Endothelial cell of umbilical vein (primary cell): Measurements from ENCODE around the gene EXD3. TPM values are rescaled to one million over a fixed set of nuclear protein-coding genes. Genes with fewer than 3 reads are reported as not detected.
A peak's percentile ranks its signal among the peaks of the same experiment; 100 is the strongest.

Experiments used
- BruUV-seq: library from RNA; stranded (reverse); fragments of 400-500 nt; replicated peaks from 2 replicates; lab custom pipeline; 2021; lab: Mats Ljungman, UMichigan
- CTCF ChIA-PET: fragments of 300-600, 350-600 bp; sonication (Branson Sonifier 250); formaldehyde crosslinking; loops from one replicate; lab custom pipeline; 2021; ENCODE audit warnings: antibody characterized with exemption, inconsistent platforms; lab: Charles Lee
- POLR2A ChIA-PET: fragments of 300-600, 350-600 bp; sonication (Branson Sonifier 250); formaldehyde crosslinking; loops from one replicate; lab custom pipeline; 2021; ENCODE audit warnings: antibody characterized with exemption, inconsistent platforms; lab: Charles Lee
- DNase-seq: peaks from one replicate; pipeline ENCODE4 v3.0.0-alpha.2; 2011; ENCODE audit warnings: low read depth, low spot score
- FAIRE-seq: peaks from 2 replicates; lab custom pipeline; 2011; peaks lifted over from hg19 to GRCh38; lab: Jason Lieb, UNC
- H2AFZ ChIP-seq: 2 replicates; pipeline ENCODE4 v1.6.0; 2012; ENCODE audit warnings: low read depth, low read length, control low read depth, inconsistent platforms
- H3K27ac ChIP-seq: 2 replicates; pipeline ENCODE4 v1.5.1; 2011; ENCODE audit warnings: low read depth, mild to moderate bottlenecking, control low read depth, low read length, moderate library complexity; ENCODE audit not compliant: insufficient read depth
- H3K27me3 ChIP-seq, 2 experiments: 2 replicates each; pipeline versions ENCODE4 v1.6.0 to v1.6.1; 2011; ENCODE audit warnings: low read length in 2 of 2, mixed read lengths in 1 of 2; ENCODE audit not compliant: control insufficient read depth in 2 of 2, insufficient read depth in 2 of 2
- H3K36me3 ChIP-seq, 2 experiments: 2 replicates in 1 of 2; 3 replicates in 1 of 2; pipeline ENCODE4 v1.5.1; 2011; ENCODE audit warnings: low read length in 2 of 2, mild to moderate bottlenecking in 1 of 2, moderate library complexity in 1 of 2; ENCODE audit not compliant: control insufficient read depth in 2 of 2, insufficient read depth in 2 of 2; ENCODE audit errors: extremely low read depth in 1 of 2
- H3K4me1 ChIP-seq: 3 replicates; pipeline ENCODE4 v1.5.1; 2011; ENCODE audit warnings: mild to moderate bottlenecking, low read length; ENCODE audit not compliant: control insufficient read depth, insufficient read depth; ENCODE audit errors: extremely low read depth
- H3K4me2 ChIP-seq: 2 replicates; pipeline ENCODE4 v1.6.1; 2011; ENCODE audit warnings: low read length, control low read depth, mixed read lengths; ENCODE audit not compliant: insufficient read depth
- H3K4me3 ChIP-seq, 3 experiments: fragments of 200-600 bp in 1 of 3; sonication (generic), shearing (Covaris generic) in 1 of 3; replicated peaks in 1 of 3; 2 replicates each; pipeline ENCODE4 v1.5.1; 2011 to 2016; ENCODE audit warnings: control low read depth in 3 of 3, low read length in 3 of 3, mild to moderate bottlenecking in 2 of 3, inconsistent platforms in 1 of 3, low read depth in 1 of 3, moderate library complexity in 1 of 3; ENCODE audit not compliant: insufficient read depth in 1 of 3
- H3K79me2 ChIP-seq: 2 replicates; pipeline ENCODE4 v1.6.0; 2012; ENCODE audit warnings: low read length, inconsistent platforms; ENCODE audit not compliant: control insufficient read depth, insufficient read depth
- H3K9ac ChIP-seq: replicated peaks from 2 replicates; pipeline ENCODE3; 2011; ENCODE audit warnings: low read length, control low read depth; ENCODE audit not compliant: insufficient read depth; ENCODE audit errors: extremely low read depth
- H3K9me1 ChIP-seq: replicated peaks from 3 replicates; pipeline ENCODE4 v1.6.0; 2011; ENCODE audit warnings: mild to moderate bottlenecking, low read length; ENCODE audit not compliant: control insufficient read depth, insufficient read depth; ENCODE audit errors: extremely low read depth
- H3K9me3 ChIP-seq: replicated peaks from 2 replicates; pipeline ENCODE4 v1.5.1; 2012; ENCODE audit warnings: low read length, inconsistent platforms; ENCODE audit not compliant: control insufficient read depth, insufficient read depth
- H4K20me1 ChIP-seq: replicated peaks from 2 replicates; pipeline ENCODE3; 2011; ENCODE audit warnings: mild to moderate bottlenecking, low read length; ENCODE audit not compliant: control insufficient read depth, insufficient read depth; ENCODE audit errors: extremely low read depth
- CTCF ChIP-seq, 2 donors: IDR thresholded peaks; 1 replicate in 1 of 2; 2 replicates in 1 of 2; pipeline ENCODE4 v1.5.1; 2011; ENCODE audit warnings: low read length in 2 of 2, mild to moderate bottlenecking in 2 of 2, moderate library complexity in 2 of 2, control low read depth in 1 of 2, inconsistent platforms in 1 of 2, low read depth in 1 of 2; ENCODE audit not compliant: insufficient read depth in 1 of 2; ENCODE audit errors: extremely low read depth in 1 of 2
- EZH2 ChIP-seq: IDR thresholded peaks from 2 replicates; pipeline ENCODE4 v1.6.1; 2012; ENCODE audit warnings: borderline replicate concordance, low read depth, mild to moderate bottlenecking, moderate library complexity, low read length, inconsistent platforms; ENCODE audit not compliant: severe bottlenecking
- FOS ChIP-seq: IDR thresholded peaks from 2 replicates; pipeline ENCODE4 v1.6.1; 2011; ENCODE audit warnings: mild to moderate bottlenecking, low read length, moderate library complexity, borderline replicate concordance; ENCODE audit not compliant: insufficient read depth
- GATA2 ChIP-seq: IDR thresholded peaks from 2 replicates; pipeline ENCODE4 v1.7.0; 2011; ENCODE audit warnings: low read depth, mild to moderate bottlenecking, moderate library complexity, mixed read lengths, low read length; ENCODE audit not compliant: insufficient read length, insufficient read depth
- JUN ChIP-seq: IDR thresholded peaks from 2 replicates; pipeline ENCODE4 v1.6.1; 2011; ENCODE audit warnings: borderline replicate concordance, low read depth; ENCODE audit not compliant: insufficient read length, insufficient read depth
- MYC ChIP-seq: IDR thresholded peaks from one replicate; pipeline ENCODE4 v1.6.1; 2011; ENCODE audit warnings: mild to moderate bottlenecking, low read depth, low read length
- POLR2A ChIP-seq: IDR thresholded peaks from 2 replicates; pipeline ENCODE4 v1.6.1; 2012; ENCODE audit warnings: low read depth, mild to moderate bottlenecking, control low read depth, low read length
- POLR2AphosphoS5 ChIP-seq: IDR thresholded peaks from 2 replicates; pipeline ENCODE4 v1.6.1; 2012; ENCODE audit warnings: low read depth, mild to moderate bottlenecking, control low read depth, low read length, moderate library complexity; ENCODE audit not compliant: insufficient read depth
- dilution Hi-C: fragments of 300-500 bp; cut with MboI; formaldehyde crosslinking; loops from one replicate; pipeline ENCODE4 v1.15.0; 2019; ENCODE audit warnings: low sequenced_read_pairs; ENCODE audit not compliant: extremely low pct_ligation_motif_present
- intact Hi-C: fragments of 100-400 bp; cut with micrococcal nuclease; formaldehyde crosslinking; loops from one replicate; pipeline ENCODE4 v1.10.0; 2022
- polyA plus RNA-seq, 4 experiments: library from polyadenylated mRNA; depleted of rRNA in 3 of 4; stranded (reverse) in 3 of 4; unstranded in 1 of 4; fragments of >200 nt; gene quantifications; 2 replicates each; pipeline versions ENCODE4 v1.2.1 to v1.2.3, GENCODE V29; 2011 to 2012; ENCODE audit warnings: missing spikeins in 1 of 4
- total RNA-seq: library from RNA; stranded (reverse); gene quantifications from 2 replicates; pipeline ENCODE4 v1.2.3, GENCODE V29; 2021
- TF ChIP-seq, protein P1 (sequence below): IDR thresholded peaks from 2 replicates; pipeline ENCODE4 v1.6.1; 2011; ENCODE audit not compliant: insufficient read depth, insufficient read length

EXD3 gene
- total and polyA plus RNA-seq, 2 donors (not counting 3 experiments of a cell fraction or from before 2014, with no cell fraction given) = 17.7 to 30.3 TPM

- dilution Hi-C loops = no loop called here
- H3K9me1 ChIP-seq = no peaks in the 10 kb centered on the region
- no peak overlapping the region for H2AFZ ChIP-seq
- H3K4me3 ChIP-seq = peak overlapping the region in 1 of 3 experiments; percentile 51
- TF ChIP-seq JUN (no peak), POLR2A (no peak), CTCF (IDR thresholded peaks at IDR 0.05; ENCODE audit: extremely low read depth in 1 of 2, insufficient read depth in 1 of 2, low read depth in 1 of 2, low read length in 2 of 2) (no peak), POLR2AphosphoS5 (no peak), FOS (no peak), EZH2 (no peak), GATA2 (no peak), MYC (no peak)
- TF ChIP-seq, protein P1, sequence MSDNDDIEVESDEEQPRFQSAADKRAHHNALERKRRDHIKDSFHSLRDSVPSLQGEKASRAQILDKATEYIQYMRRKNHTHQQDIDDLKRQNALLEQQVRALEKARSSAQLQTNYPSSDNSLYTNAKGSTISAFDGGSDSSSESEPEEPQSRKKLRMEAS = no peak
- no peak overlapping the region for H3K4me2 ChIP-seq
- H4K20me1 ChIP-seq = no peaks in the 10 kb centered on the region
- ChIA-PET POLR2A (no interaction called here), CTCF (no interaction called here)
- DNase-seq = no peak
- intact Hi-C loops = no loop called here
- H3K79me2 ChIP-seq = peaks cover 9% of the 10 kb centered on the region
- H3K27ac ChIP-seq = no peak overlapping the region
- peaks cover 11% of the 10 kb centered on the region for H3K4me1 ChIP-seq
- H3K9ac ChIP-seq = no peak overlapping the region
- no peaks in the 10 kb centered on the region for H3K27me3 ChIP-seq
- FAIRE-seq = no peak
- BruUV-seq = no TSS peak
- no peaks in the 10 kb centered on the region for H3K9me3 ChIP-seq
- H3K36me3 ChIP-seq = peaks cover 0 to 4% of the 10 kb centered on the region in 2 experiments
Measured at GRCh38 chr9:137457406-137458193, 34.6 kb upstream of the EXD3 start.
